GM12872 (cell line): ENCODE data around the gene BBLN.

ENCODE experiments used
- TF ChIP-seq, protein P1 (sequence below): IDR thresholded peaks from 3 replicates; pipeline ENCODE4 v1.5.1; 2011; ENCODE audit warnings: low read depth, mild to moderate bottlenecking, low read length, moderate library complexity; ENCODE audit not compliant: insufficient read depth

BBLN gene

GRCh38 chr9:128206916-128207910 is 47.1 kb downstream of the BBLN start:
- TF ChIP-seq, protein P1, sequence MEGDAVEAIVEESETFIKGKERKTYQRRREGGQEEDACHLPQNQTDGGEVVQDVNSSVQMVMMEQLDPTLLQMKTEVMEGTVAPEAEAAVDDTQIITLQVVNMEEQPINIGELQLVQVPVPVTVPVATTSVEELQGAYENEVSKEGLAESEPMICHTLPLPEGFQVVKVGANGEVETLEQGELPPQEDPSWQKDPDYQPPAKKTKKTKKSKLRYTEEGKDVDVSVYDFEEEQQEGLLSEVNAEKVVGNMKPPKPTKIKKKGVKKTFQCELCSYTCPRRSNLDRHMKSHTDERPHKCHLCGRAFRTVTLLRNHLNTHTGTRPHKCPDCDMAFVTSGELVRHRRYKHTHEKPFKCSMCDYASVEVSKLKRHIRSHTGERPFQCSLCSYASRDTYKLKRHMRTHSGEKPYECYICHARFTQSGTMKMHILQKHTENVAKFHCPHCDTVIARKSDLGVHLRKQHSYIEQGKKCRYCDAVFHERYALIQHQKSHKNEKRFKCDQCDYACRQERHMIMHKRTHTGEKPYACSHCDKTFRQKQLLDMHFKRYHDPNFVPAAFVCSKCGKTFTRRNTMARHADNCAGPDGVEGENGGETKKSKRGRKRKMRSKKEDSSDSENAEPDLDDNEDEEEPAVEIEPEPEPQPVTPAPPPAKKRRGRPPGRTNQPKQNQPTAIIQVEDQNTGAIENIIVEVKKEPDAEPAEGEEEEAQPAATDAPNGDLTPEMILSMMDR: no peak

GRCh38 chr9:128208386-128208785 is 48.3 kb downstream of the BBLN start:
- TF ChIP-seq, protein P1: no peak

- TF ChIP-seq, protein P1: no peak
Observed at GRCh38 chr9:128208946-128209669, 49.0 kb downstream of the BBLN start.

DNA sequence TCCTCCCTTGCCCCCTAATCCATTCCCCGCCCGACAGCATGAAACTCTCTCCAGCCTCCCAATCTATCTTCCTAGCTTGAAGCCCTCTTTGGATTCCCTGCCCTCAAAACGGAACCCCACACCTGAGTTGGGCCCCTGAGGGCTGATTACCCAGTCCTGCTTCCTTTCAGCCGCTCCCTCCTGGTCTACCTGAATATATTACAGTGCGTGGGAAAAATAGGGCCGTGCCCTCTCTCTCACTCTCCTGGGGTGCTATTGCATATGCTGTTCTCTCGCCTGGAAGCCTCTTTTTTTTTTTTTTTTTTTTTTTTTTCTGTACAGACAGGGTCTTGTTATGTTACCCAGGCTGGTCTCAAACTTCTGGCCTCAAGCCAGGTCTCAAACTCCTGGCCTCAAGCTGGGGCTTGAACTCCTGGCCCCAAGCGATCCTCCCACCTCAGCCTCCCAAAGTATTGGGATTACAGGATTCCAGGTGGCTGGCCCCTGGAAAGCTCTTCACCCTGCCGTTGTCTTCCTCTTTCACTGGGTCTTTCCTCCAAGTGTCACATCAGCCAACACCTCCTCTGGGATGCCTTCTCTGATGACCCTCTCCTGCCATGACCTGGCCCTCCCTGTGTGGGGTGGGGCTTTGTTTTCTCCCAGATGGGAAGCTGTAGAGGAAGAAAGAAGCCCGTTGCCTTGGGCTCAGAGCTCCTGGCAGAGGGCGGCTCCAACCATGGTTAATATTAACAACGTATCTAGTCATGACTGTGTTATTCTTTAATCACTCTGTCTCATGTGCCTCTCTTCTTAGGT is 51.3 kb downstream of the BBLN start:
- TF ChIP-seq, protein P1: no peak

DNA sequence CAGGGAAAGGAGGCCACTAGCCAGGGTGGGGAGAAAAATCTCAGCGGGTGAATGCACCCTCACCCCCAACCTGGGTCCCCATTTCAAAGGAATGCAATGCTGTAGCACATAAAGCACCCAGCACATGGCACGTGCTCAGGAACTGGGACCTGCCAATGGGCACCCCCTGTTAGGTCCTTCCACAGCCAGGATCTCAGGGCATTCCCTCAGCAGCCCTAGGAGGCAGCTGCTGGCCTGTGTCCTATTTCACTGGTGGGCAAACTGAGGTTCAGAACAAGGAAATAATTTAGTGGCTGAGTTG is 51.9 kb downstream of the BBLN start:
- TF ChIP-seq, protein P1: no peak
